ENCODE data around the gene BARHL1.

GRCh38 chr9:132596200-132596599 is 13.8 kb downstream of the BARHL1 start:
- no peak for TF ChIP-seq CTCF (optimal IDR thresholded peaks at IDR 0.05 in 1 of 3, IDR thresholded peaks at IDR 0.05 in 1 of 3, conservative IDR thresholded peaks at IDR 0.05 in 1 of 3; ENCODE audit: extremely low read depth in 1 of 3, insufficient read depth in 2 of 3, low read length in 3 of 3)
- TF ChIP-seq EZH2 (IDR thresholded peaks at IDR 0.05; ENCODE audit: low read length): no peak
